Psoas muscle (tissue), 8 donors: ENCODE results near the gene KCTD20. TPM values are rescaled to one million over a fixed set of nuclear protein-coding genes. Genes with fewer than 3 reads are reported as not detected.

ENCODE experiments used
- ATAC-seq, 4 donors: fragments of 200-7000 bp; cut with Tn5 transposase; one replicate each; pipeline ENCODE4 v1.9.1; 2020; ENCODE audit warnings: moderate library complexity in 3 of 4, mild to moderate bottlenecking in 2 of 4
- DNase-seq, 2 donors: peaks; one replicate each; pipeline ENCODE4 v3.0.0-alpha.2; 2020
- H3K27ac ChIP-seq: fragments of 200-600 bp; one replicate; pipeline ENCODE4 v1.8.0; 2022
- H3K27me3 ChIP-seq, 3 donors: fragments of 200-600 bp in 1 of 3; one replicate each; pipeline versions ENCODE4 v1.6.1 to v1.8.0; 2013 to 2022; ENCODE audit warnings: low read length in 2 of 3, mild to moderate bottlenecking in 2 of 3, moderate library complexity in 1 of 3; ENCODE audit not compliant: insufficient read depth in 3 of 3
- H3K36me3 ChIP-seq, 2 donors: fragments of 200-600 bp in 1 of 2; one replicate each; pipeline versions ENCODE4 v1.6.1 to v1.8.0; 2013 to 2022; ENCODE audit warnings: low read depth in 1 of 2, mild to moderate bottlenecking in 1 of 2, moderate library complexity in 1 of 2; ENCODE audit not compliant: insufficient read depth in 1 of 2
- H3K4me1 ChIP-seq: fragments of 200-600 bp; one replicate; pipeline ENCODE4 v1.8.0; 2022
- H3K4me3 ChIP-seq: fragments of 200-600 bp; one replicate; pipeline ENCODE4 v1.8.0; 2022; ENCODE audit warnings: mild to moderate bottlenecking
- H3K9me3 ChIP-seq: fragments of 200-600 bp; one replicate; pipeline ENCODE4 v1.8.0; 2022
- CTCF ChIP-seq: fragments of 200-600 bp; IDR thresholded peaks from one replicate; pipeline ENCODE4 v1.8.0; 2022; ENCODE audit warnings: antibody characterized with exemption
- WGBS, 3 donors: extraction: QIAGEN DNeasy Blood & Tissue Kit; methylation state at CpG; one replicate each; pipeline versions ENCODE4 v1.1.6 to v1.1.7; 2013; 5-methylcytosine and 5-hydroxymethylcytosine counted together
- intact Hi-C, 2 donors: fragments of 100-400 bp; cut with DNase I; formaldehyde crosslinking; loops; one replicate each; pipeline versions ENCODE4 v1.11.0 to v1.14.2; 2022
- polyA plus RNA-seq, 3 donors: library from polyadenylated mRNA; stranded (reverse); fragments of 200-250 nt; gene quantifications; one replicate each; pipeline ENCODE4 v1.2.3, GENCODE V29; 2013
- total RNA-seq, 4 donors: library from RNA; stranded (reverse); fragmentation: NEBNext Ultra II Directional in 2 of 4; extraction: Animal tissue kit (Norgen Biotek cat#: 25700) in 2 of 4; gene quantifications; one replicate each; pipeline versions ENCODE4 v1.2.1 to v1.2.4, GENCODE V29; 2021 to 2023
- donor health status: healthy with polysubstance abuse.
- donor health status: DM: no; HTN: no; CAD: no; lungs with moderate emphysema.
- donor health status: Bipolar disorder and iron deficiency.
- donor health status: healthy.
- donor health status: DM: yes; HTN: yes; CAD: no.
- donor health status: DM: no; HTN: no; CAD: no.
- donor health status: DM: no; HTN: no; CAD: no.
- donor health status: DM: yes; HTN: yes; CAD: no.

KCTD20 gene
- total and polyA plus RNA-seq, 7 donors, result 11.6 to 44.4 (median 22.6) TPM

GRCh38 chr6:36464233-36464632 is 21.4 kb downstream of the KCTD20 start:
- 100% methylated on average over 1 of the region's 1 CpG for WGBS, 3 donors
- H3K4me1 ChIP-seq, result peaks cover 26% of the 10 kb centered on the region
- no peak overlapping the region for H3K27ac ChIP-seq
- no peak for TF ChIP-seq CTCF
- no peaks in the 10 kb centered on the region for H3K27me3 ChIP-seq
- no peak for ATAC-seq
- H3K4me3 ChIP-seq, result no peak overlapping the region
- intact Hi-C loops, result no loop called here
- no peaks in the 10 kb centered on the region for H3K9me3 ChIP-seq
- no peaks in the 10 kb centered on the region for H3K36me3 ChIP-seq
- no peak for DNase-seq

DNA sequence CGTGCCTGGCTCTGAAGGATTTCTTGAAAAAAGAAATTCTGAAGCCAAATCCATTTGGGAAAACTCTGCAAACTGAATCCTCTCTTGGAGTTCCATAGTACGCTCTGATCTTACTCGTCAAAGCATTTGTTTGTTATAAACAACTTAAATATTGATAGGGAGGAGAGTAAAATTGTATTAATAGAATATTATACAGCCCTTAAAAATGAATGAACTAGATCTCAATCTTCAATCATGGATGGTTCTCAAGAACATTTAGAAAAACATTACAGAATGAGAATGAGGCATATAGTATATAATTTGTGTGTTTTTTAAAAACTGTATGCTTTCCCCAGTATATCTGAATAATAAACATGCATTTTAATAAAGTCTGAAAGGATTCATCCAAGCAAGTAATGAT is 24.8 kb downstream of the KCTD20 start:
- H3K27ac ChIP-seq, result no peak overlapping the region

GRCh38 chr6:36469148-36469661 is 26.4 kb downstream of the KCTD20 start:
- ATAC-seq (no peak), DNase-seq (no peak)
- Histone ChIP-seq H3K36me3 (peaks cover 6 to 41% of the 10 kb centered on the region in 2 donors), H3K27me3 (no peaks in the 10 kb centered on the region), H3K4me1 (no peaks in the 10 kb centered on the region), H3K27ac (no peak overlapping the region), H3K4me3 (no peak overlapping the region), H3K9me3 (no peaks in the 10 kb centered on the region)
- 68 to 84% (median 83%) methylated on average over 6 of the region's 6 CpGs for WGBS, 3 donors
- no peak for TF ChIP-seq CTCF
- intact Hi-C loops, result no loop called here

More for the DNA sequence above, 24.8 kb downstream of the KCTD20 start:
- no peaks in the 10 kb centered on the region for H3K27me3 ChIP-seq
- DNase-seq (no peak), ATAC-seq (no peak)
- H3K9me3 ChIP-seq, result no peaks in the 10 kb centered on the region
- H3K4me1 ChIP-seq, result no peaks in the 10 kb centered on the region
- H3K4me3 ChIP-seq, result no peak overlapping the region
- intact Hi-C loops, result no loop called here
- no peak for TF ChIP-seq CTCF
- 96 to 99% (median 98%) methylated on average over 3 of the region's 3 CpGs for WGBS, 3 donors
- H3K36me3 ChIP-seq, result peaks cover 6 to 28% of the 10 kb centered on the region in 2 donors

DNA sequence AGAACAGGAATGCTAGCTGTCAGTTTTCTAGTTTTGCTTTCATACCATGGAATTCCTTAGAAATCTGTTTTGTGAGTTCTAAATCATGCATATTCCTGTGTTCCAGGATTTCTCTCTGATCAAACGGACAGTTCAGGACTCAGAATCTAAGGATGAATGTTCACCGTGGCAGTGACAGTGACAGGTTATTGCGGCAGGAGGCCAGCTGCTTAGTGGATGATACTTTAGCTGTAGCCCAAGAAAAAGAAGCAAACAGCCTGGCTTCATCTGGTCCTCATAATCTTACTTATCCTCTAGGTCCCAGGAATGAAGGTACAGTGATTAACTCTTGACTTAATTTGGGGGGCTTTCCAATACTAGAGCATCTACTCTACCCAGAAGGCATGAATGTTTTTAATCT is 27.1 kb downstream of the KCTD20 start:
- Histone ChIP-seq H3K4me3 (no peak overlapping the region), H3K9me3 (no peaks in the 10 kb centered on the region), H3K27me3 (no peaks in the 10 kb centered on the region), H3K27ac (no peak overlapping the region), H3K4me1 (no peaks in the 10 kb centered on the region), H3K36me3 (peaks cover 6 to 48% of the 10 kb centered on the region in 2 donors)
- ATAC-seq (no peak), DNase-seq (no peak)
- intact Hi-C loops, result no loop called here
- TF ChIP-seq CTCF, result no peak
- whole genome bisulfite sequencing, 3 donors, result 72 to 90% (median 84%) methylated on average over 3 of the region's 3 CpGs

- Histone ChIP-seq H3K4me3 (no peak overlapping the region), H3K27ac (no peak overlapping the region), H3K27me3 (no peaks in the 10 kb centered on the region), H3K9me3 (no peaks in the 10 kb centered on the region), H3K4me1 (peaks cover 5% of the 10 kb centered on the region), H3K36me3 (peaks cover 3 to 82% of the 10 kb centered on the region in 2 donors)
- no peak for TF ChIP-seq CTCF
- 94 to 100% (median 100%) methylated on average over 1 to 2 of the region's 2 CpGs for WGBS, 3 donors
- DNase-seq, result no peak
- no peak for ATAC-seq
- intact Hi-C loops, result no loop called here
Observed at GRCh38 chr6:36478051-36478526, 35.3 kb downstream of the KCTD20 start.
